ENCODE measurements around the gene HEATR5A. TPM values are rescaled to one million over a fixed set of nuclear protein-coding genes. Genes with fewer than 3 reads are reported as not detected.
"Not testable (repeated sequence)": the region's sequence is repeated elsewhere in the genome, so short reads cannot be mapped to it uniquely, and the experiment has no call there.

HEATR5A gene
- polyA plus RNA-seq, 3 donors, result 13.1 to 21.0 (median 16.8) TPM

DNA sequence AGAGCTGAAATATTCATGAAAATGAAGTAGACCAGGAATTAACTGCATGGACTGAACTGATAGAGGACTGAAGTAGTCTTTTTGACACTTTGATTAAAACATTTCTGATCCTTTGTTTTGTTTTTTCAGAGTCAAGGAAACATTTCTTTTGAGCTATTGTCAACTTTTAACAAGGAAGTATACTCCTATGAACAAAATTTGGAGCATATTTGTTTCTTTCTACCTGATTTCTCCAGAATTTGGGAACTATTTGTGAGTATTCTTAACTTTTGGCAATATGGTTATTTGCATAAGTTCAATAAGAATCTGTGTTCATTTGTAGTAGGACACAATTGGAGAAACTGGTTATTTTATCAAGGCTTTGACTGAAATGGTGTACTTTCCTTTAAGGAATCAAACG, 141.5 kb downstream of the HEATR5A start:
- Mint-ChIP-seq H3K27ac (no peak overlapping the region), H3K9me3 (peaks cover 8 to 34% (median 24%) of the 10 kb centered on the region in 7 donors), H3K4me1 (peaks cover 12% of the 10 kb centered on the region), H3K27me3 (ENCODE audit: low read depth in 3 of 3) (no peaks in the 10 kb centered on the region), H3K36me3 (peaks cover 0 to 8% of the 10 kb centered on the region in 2 donors), H3K4me3 (no peak overlapping the region)
- Histone ChIP-seq H3K27me3 (ENCODE audit: control insufficient read depth in 2 of 2, insufficient read depth in 2 of 2, low read length in 2 of 2) (no peaks in the 10 kb centered on the region), H4K20me1 (ENCODE audit: insufficient read depth, low read length) (no peaks in the 10 kb centered on the region), H3K36me3 (replicated peaks in 1 of 2; ENCODE audit: control insufficient read depth in 1 of 2, insufficient read depth in 2 of 2, low read length in 2 of 2) (no peaks in the 10 kb centered on the region), H3K9ac (ENCODE audit: insufficient read depth, low read length, poor library complexity, severe bottlenecking) (no peak overlapping the region), H2AFZ (ENCODE audit: insufficient read depth, low read depth, low read length, poor library complexity, severe bottlenecking) (no peak overlapping the region), H3K27ac (ENCODE audit: low read depth in 1 of 2, low read length in 2 of 2) (no peak overlapping the region), H3K4me2 (replicated peaks; ENCODE audit: extremely low read depth, low read length, poor library complexity, severe bottlenecking) (no peak overlapping the region), H3K4me3 (replicated peaks in 1 of 3; ENCODE audit: low read depth in 2 of 3, low read length in 3 of 3) (no peak overlapping the region), H3K4me1 (ENCODE audit: control insufficient read depth in 1 of 2, insufficient read depth in 2 of 2, low read length in 2 of 2) (peaks cover 10 to 11% of the 10 kb centered on the region in 2 donors), H3K79me2 (ENCODE audit: insufficient read depth, low read length) (no peaks in the 10 kb centered on the region), H3K9me3 (replicated peaks in 1 of 2; ENCODE audit: control insufficient read depth in 1 of 2, insufficient read depth in 1 of 2, low read length in 2 of 2) (peaks cover 10 to 26% of the 10 kb centered on the region in 2 donors)
- TF ChIP-seq, protein P1, sequence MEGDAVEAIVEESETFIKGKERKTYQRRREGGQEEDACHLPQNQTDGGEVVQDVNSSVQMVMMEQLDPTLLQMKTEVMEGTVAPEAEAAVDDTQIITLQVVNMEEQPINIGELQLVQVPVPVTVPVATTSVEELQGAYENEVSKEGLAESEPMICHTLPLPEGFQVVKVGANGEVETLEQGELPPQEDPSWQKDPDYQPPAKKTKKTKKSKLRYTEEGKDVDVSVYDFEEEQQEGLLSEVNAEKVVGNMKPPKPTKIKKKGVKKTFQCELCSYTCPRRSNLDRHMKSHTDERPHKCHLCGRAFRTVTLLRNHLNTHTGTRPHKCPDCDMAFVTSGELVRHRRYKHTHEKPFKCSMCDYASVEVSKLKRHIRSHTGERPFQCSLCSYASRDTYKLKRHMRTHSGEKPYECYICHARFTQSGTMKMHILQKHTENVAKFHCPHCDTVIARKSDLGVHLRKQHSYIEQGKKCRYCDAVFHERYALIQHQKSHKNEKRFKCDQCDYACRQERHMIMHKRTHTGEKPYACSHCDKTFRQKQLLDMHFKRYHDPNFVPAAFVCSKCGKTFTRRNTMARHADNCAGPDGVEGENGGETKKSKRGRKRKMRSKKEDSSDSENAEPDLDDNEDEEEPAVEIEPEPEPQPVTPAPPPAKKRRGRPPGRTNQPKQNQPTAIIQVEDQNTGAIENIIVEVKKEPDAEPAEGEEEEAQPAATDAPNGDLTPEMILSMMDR (IDR thresholded peaks at IDR 0.05), result no peak
- intact Hi-C loops (cut with micrococcal nuclease), result no loop called here
- no peak for DNase-seq
- WGBS (ENCODE audit: insufficient coverage), result no CpG with 5 or more reads among the region's 1 CpG

DNA sequence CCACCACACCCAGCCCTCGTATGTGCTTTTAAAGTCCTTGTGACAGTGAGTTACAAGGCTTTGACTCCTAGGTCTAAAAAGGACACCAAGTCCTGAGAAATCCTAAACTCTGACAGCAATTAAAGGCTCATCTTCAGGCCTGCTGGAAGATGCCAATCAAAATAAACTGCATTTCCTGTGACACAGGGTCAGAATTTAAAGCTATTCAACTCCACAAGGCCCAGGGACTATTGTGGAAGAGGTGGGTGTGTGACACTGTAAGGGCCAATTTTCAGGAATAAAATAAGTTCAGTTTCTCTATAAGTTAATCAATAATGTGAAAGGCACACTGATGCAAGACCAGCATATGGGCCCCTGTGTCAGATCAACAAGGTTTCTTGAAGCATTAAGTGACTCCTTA, 143.3 kb downstream of the HEATR5A start:
- Histone ChIP-seq H3K9ac (ENCODE audit: insufficient read depth, low read length, poor library complexity, severe bottlenecking) (no peak overlapping the region), H3K4me1 (ENCODE audit: control insufficient read depth in 1 of 2, insufficient read depth in 2 of 2, low read length in 2 of 2) (no peaks in the 10 kb centered on the region), H3K79me2 (ENCODE audit: insufficient read depth, low read length) (no peaks in the 10 kb centered on the region), H3K27ac (ENCODE audit: low read depth in 1 of 2, low read length in 2 of 2) (no peak overlapping the region), H3K36me3 (replicated peaks in 1 of 2; ENCODE audit: control insufficient read depth in 1 of 2, insufficient read depth in 2 of 2, low read length in 2 of 2) (no peaks in the 10 kb centered on the region), H3K27me3 (ENCODE audit: control insufficient read depth in 2 of 2, insufficient read depth in 2 of 2, low read length in 2 of 2) (no peaks in the 10 kb centered on the region), H3K9me3 (replicated peaks in 1 of 2; ENCODE audit: control insufficient read depth in 1 of 2, insufficient read depth in 1 of 2, low read length in 2 of 2) (peaks cover 10 to 26% of the 10 kb centered on the region in 2 donors), H4K20me1 (ENCODE audit: insufficient read depth, low read length) (no peaks in the 10 kb centered on the region), H3K4me3 (replicated peaks in 1 of 3; ENCODE audit: low read depth in 2 of 3, low read length in 3 of 3) (no peak overlapping the region), H2AFZ (ENCODE audit: insufficient read depth, low read depth, low read length, poor library complexity, severe bottlenecking) (no peak overlapping the region), H3K4me2 (replicated peaks; ENCODE audit: extremely low read depth, low read length, poor library complexity, severe bottlenecking) (no peak overlapping the region)
- intact Hi-C loops (cut with micrococcal nuclease), result no loop called here
- H3K4me3 Mint-ChIP-seq, result no peak overlapping the region
- H3K4me1 Mint-ChIP-seq, result peaks cover 5% of the 10 kb centered on the region
- DNase-seq, result no peak
- H3K27ac Mint-ChIP-seq, result no peak overlapping the region
- no peaks in the 10 kb centered on the region for H3K27me3 Mint-ChIP-seq (ENCODE audit: low read depth in 3 of 3)
- H3K9me3 Mint-ChIP-seq, result peaks cover 8 to 38% (median 24%) of the 10 kb centered on the region in 7 donors
- peaks cover 0 to 4% of the 10 kb centered on the region in 2 donors for H3K36me3 Mint-ChIP-seq
- no CpG with 5 or more reads among the region's 1 CpG for WGBS (ENCODE audit: insufficient coverage)
- TF ChIP-seq, protein P1 (IDR thresholded peaks at IDR 0.05), result no peak

DNA sequence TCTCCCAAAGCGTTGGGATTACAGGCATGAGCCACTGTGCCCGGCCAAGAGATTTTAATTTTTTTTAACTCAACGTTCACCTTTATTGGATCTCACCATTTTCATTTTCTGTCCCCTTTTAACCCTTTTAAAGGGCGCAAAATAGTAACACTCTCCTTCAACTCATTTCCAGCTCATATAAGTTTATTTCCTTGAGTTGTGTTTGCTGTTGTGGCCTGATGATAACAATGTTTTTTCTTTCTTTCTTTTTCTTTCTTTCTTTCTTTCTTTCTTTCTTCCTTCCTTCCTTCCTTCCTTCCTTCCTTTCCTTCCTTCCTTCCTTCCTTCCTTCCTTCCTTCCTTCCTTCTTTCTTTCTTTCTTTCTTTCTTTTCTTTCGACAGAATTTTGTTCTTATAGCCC, 143.9 kb downstream of the HEATR5A start:
- 0% methylated on average over 1 of the region's 5 CpGs for WGBS (ENCODE audit: insufficient coverage)

More for the DNA sequence above, 143.9 kb downstream of the HEATR5A start:
- H3K27me3 Mint-ChIP-seq (ENCODE audit: low read depth in 3 of 3); H3K4me3 ChIP-seq (replicated peaks in 1 of 3; ENCODE audit: low read depth in 2 of 3, low read length in 3 of 3); H3K4me2 ChIP-seq (replicated peaks; ENCODE audit: extremely low read depth, low read length, poor library complexity, severe bottlenecking); intact Hi-C loops (cut with micrococcal nuclease); H2AFZ ChIP-seq (ENCODE audit: insufficient read depth, low read depth, low read length, poor library complexity, severe bottlenecking); H3K27ac ChIP-seq (ENCODE audit: low read depth in 1 of 2, low read length in 2 of 2); H3K27ac Mint-ChIP-seq; H3K27me3 ChIP-seq (ENCODE audit: control insufficient read depth in 2 of 2, insufficient read depth in 2 of 2, low read length in 2 of 2); H4K20me1 ChIP-seq (ENCODE audit: insufficient read depth, low read length); DNase-seq; H3K4me1 ChIP-seq (ENCODE audit: control insufficient read depth in 1 of 2, insufficient read depth in 2 of 2, low read length in 2 of 2); H3K4me1 Mint-ChIP-seq; H3K9ac ChIP-seq (ENCODE audit: insufficient read depth, low read length, poor library complexity, severe bottlenecking); H3K36me3 Mint-ChIP-seq; H3K4me3 Mint-ChIP-seq; H3K79me2 ChIP-seq (ENCODE audit: insufficient read depth, low read length); H3K36me3 ChIP-seq (replicated peaks in 1 of 2; ENCODE audit: control insufficient read depth in 1 of 2, insufficient read depth in 2 of 2, low read length in 2 of 2): not testable (repeated sequence)
- H3K9me3 Mint-ChIP-seq, result peaks cover 8 to 38% (median 24%) of the 10 kb centered on the region in 7 donors
- H3K9me3 ChIP-seq (replicated peaks in 1 of 2; ENCODE audit: control insufficient read depth in 1 of 2, insufficient read depth in 1 of 2, low read length in 2 of 2), result peaks cover 10 to 26% of the 10 kb centered on the region in 2 donors

Measured in CD14-positive monocyte (primary cell).